Measurements from ENCODE around the gene CLMN. TPM values are rescaled to one million over a fixed set of nuclear protein-coding genes. Genes with fewer than 3 reads are reported as not detected.

Gene CLMN
- total and polyA plus RNA-seq, 2 donors, result 4.3 to 11.1 TPM

DNA sequence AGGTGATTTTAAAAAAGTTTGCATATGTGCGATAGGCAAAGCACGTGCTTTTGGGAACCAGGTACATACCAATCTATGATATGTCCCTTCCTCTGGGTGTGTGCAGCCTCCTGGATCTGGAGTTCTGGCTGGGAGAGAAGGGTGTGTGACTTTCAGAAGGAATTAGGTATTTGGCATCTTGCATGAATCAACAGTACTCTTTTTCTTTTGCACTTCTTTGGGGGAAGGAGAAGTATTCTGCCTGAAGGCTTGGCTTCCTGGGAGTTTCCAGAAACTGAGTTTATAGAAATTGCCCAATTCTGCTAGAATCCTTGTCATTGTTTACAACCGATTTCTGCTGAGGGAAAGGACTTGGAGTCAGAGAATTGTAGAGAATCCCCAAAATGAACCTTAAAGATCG is 2.9 kb upstream of the CLMN start:
- Histone ChIP-seq H3K27ac (ENCODE audit: low read depth) (no peak overlapping the region), H3K36me3 (ENCODE audit: insufficient read depth) (no peaks in the 10 kb centered on the region), H3K4me3 (ENCODE audit: low read depth, low read length) (no peak overlapping the region), H3K4me1 (ENCODE audit: insufficient read depth) (no peaks in the 10 kb centered on the region)
- DNase-seq (ENCODE audit: extremely low spot score), result no peak
- WGBS, result 85% methylated on average over 4 of the region's 4 CpGs

DNA sequence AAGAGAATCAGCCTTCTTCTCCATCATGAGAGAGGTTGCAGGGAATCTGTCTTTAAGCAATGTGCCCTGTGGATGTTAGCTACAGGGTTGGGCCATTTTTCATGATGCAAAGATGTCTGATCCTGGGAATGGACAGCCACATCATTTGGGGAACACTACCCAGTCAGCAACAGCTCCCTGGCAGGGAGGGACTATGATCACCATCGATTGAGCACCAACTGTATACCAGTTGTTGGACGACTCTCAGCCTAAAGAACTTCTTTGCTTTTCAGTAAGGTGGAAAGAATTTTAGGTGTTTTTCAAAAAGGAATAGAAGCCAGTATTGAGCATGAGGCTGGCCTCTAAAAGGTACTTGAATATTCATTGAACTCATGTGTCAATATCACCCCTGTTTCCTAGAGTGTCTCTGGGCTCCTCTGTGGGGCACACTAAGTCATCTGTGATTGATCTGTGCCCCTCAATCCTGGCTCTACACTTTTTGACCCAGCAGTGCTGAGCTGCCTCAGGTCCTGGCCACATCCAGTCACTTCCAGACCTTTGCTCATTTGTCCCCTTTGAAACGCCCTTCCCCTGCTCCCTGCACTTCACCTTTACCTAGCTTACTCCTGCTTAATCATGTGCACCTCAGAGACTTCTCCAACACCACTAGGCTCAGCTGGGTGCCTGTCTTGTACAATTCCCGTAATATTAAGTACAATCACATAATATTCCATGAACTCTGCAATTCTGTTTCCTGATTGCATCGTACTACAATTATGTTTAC is 2.2 kb upstream of the CLMN start:
- Histone ChIP-seq H3K4me3 (ENCODE audit: low read depth, low read length) (no peak overlapping the region), H3K4me1 (ENCODE audit: insufficient read depth) (no peaks in the 10 kb centered on the region), H3K27ac (ENCODE audit: low read depth) (no peak overlapping the region), H3K36me3 (ENCODE audit: insufficient read depth) (no peaks in the 10 kb centered on the region)
- no peak for DNase-seq (ENCODE audit: extremely low spot score)
- WGBS, result 85% methylated on average over 5 of the region's 5 CpGs

DNA sequence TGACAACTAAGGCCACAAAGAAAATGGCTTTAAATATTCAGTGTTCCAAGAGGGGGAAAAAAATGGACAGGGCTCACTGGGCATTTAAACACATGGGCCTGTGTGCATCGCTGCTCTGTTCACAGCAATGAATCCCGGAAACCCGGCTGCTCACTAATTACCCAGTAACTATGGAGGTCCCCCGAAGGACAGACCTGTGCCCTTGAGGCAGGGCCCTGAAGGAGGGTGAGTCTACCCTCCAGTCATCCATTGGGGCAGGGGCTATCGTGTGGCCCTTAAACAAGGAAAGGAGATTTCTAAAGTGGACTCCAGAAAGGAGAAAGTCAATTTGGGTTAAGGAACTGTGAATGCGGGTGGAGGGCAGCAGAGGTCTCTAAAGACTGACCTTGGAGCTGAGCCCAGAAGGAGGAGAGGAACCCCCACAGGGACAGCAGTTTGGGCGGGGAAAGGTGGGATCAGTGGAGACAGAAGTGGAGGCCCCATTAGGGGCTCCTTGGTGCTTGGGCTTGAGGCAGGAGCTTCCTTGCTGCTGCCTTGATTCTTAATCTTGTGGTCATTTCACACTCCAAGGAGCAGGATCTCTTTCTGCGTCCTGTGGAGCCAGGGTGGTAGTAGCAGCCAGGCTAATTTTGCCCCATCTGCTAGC is 1.4 kb upstream of the CLMN start:
- Histone ChIP-seq H3K4me1 (ENCODE audit: insufficient read depth) (no peaks in the 10 kb centered on the region), H3K36me3 (ENCODE audit: insufficient read depth) (no peaks in the 10 kb centered on the region), H3K4me3 (ENCODE audit: low read depth, low read length) (no peak overlapping the region), H3K27ac (ENCODE audit: low read depth) (no peak overlapping the region)
- no peak for DNase-seq (ENCODE audit: extremely low spot score)
- 90% methylated on average over 8 of the region's 8 CpGs for WGBS

DNA sequence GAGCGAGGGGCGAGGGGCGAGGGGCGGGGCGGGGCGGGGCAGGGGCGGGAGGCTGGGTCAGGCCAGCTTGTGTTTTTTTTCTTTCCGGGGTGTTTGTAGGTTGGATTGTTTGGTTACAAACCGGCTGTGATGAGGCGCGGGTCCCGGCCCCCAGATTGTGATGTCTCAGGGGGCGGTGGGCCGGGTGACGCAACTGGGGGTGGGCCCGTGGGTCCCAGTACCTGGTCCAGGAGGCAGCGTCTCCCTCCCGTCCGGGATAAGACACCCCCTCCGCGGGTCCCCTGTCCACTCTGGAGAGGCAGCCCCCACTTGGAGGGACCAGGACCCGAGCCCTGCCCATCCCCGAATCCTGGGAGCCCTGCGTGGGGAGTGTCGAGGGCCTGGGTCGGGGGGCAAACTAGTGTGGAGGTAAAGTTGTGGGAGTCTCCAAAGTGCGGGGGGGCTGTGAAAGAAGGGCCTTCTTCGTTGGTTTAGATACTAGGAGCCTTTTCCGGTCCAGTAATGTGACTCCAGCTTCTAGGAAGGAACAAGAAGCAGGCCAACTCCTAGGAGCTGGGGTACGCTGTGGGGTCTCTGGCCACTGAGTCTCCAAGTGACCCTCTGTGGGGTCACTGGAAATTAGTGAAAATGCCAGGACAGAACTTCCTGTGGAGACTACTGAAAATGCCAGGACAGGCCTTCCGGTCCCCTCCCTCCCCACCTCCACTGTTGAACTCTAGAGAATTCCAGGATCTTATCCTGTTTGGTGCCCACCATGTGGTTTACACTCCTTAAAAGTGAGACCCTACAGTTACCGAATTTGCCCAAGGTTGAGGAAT is 579 bp upstream of the CLMN start:
- peak overlapping the region; percentile 71 for H3K4me3 ChIP-seq (ENCODE audit: low read depth, low read length)
- 24% methylated on average over 32 of the region's 32 CpGs for WGBS
- no peak for DNase-seq (ENCODE audit: extremely low spot score)
- H3K36me3 ChIP-seq (ENCODE audit: insufficient read depth), result no peaks in the 10 kb centered on the region
- H3K27ac ChIP-seq (ENCODE audit: low read depth), result no peak overlapping the region
- no peaks in the 10 kb centered on the region for H3K4me1 ChIP-seq (ENCODE audit: insufficient read depth)

DNA sequence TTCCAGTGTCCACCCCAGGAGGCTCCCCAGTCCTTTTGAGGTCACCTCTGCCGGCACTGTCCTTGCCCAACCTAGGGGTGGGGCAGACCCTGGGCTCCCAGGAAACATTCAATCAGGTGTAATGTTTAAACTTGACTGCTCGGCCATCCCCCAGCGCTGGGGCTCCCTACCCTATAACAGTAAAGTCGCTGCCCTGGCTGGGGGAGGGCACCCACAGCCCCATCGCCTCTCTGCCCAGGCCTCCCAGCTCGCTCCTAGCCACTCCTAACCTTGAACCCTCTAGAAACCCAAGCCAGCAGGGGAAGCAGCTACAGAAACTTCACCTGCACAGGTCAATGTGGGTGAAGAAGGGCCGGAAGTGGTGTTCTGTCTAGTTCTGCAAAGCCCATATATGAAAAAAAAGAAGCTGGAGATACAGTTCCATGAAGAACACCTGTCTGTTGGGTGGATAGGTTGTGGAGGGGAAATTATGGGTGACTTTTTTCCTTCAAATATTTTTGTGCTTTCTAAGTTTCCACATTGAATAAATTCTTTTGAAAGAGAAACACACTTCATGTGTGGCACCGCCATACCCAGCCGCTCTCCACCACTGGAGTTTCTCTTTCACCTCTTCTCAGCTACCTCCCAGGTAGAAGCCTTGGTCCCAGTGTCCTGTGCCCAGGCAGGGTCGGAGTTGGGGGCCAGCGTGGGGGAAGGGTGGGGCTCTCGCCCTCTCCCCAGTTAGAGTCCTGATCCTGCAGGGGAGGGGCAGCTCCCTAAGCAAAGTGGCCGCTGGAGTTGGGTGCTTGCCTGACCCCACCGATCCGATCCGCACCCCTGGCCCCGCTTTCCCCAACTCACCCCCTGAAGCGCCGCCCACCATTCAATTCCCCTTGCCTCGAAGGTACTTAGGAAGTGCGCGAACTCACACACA is 1.1 kb downstream of the CLMN start:
- WGBS, result 36% methylated on average over 22 of the region's 22 CpGs
- Histone ChIP-seq H3K4me3 (ENCODE audit: low read depth, low read length) (peak overlapping the region; percentile 71), H3K4me1 (ENCODE audit: insufficient read depth) (no peaks in the 10 kb centered on the region), H3K27ac (ENCODE audit: low read depth) (no peak overlapping the region), H3K36me3 (ENCODE audit: insufficient read depth) (no peaks in the 10 kb centered on the region)
- DNase-seq (ENCODE audit: extremely low spot score), result no peak

DNA sequence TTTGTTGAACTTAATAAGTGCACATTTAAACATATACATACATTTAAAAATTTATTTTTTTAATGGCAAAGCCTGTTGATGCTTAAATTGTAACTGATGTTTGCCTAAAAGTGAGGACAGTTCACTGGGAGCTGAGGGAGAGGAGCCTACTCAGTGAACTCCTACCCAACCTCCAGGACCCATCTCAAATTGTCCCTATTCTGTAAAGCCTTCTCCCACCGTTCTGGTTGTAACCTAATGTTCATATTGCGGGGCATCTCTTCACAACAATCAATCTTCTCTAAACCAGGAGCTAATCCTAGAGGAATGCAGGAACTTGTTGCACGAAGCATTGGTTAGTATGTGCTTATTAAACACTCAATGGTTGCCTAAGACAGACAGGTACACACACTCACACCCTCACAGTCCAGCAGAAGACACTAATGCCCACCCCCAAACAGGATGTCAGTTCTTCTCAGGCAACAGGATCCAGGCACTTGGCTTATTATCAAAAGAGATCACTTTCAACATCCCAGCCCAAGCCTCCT is 1.8 kb downstream of the CLMN start:
- no peak for DNase-seq (ENCODE audit: extremely low spot score)
- Histone ChIP-seq H3K27ac (ENCODE audit: low read depth) (no peak overlapping the region), H3K4me3 (ENCODE audit: low read depth, low read length) (no peak overlapping the region), H3K4me1 (ENCODE audit: insufficient read depth) (no peaks in the 10 kb centered on the region), H3K36me3 (ENCODE audit: insufficient read depth) (no peaks in the 10 kb centered on the region)
- WGBS, result 86% methylated on average over 3 of the region's 3 CpGs

DNA sequence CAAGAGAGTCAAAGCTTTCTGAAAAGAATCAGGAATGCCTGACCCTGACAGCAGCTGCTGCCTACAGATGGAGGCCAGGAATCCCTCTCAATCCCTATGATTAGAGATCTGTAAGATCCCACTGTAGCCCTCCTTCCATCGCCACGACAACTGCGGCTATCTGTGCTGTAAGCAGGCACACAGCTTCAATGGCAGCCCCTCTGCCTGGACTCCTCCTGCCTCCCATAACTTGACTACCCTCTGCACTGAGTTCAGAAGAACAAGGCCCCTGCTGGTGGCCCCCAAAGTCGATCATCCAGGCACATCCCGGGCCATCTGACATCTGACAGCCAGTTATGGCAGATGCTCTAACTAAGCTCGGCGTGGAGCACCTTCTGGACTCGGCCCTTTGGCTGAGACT is 2.9 kb downstream of the CLMN start:
- H3K27ac ChIP-seq (ENCODE audit: low read depth), result no peak overlapping the region

DNA sequence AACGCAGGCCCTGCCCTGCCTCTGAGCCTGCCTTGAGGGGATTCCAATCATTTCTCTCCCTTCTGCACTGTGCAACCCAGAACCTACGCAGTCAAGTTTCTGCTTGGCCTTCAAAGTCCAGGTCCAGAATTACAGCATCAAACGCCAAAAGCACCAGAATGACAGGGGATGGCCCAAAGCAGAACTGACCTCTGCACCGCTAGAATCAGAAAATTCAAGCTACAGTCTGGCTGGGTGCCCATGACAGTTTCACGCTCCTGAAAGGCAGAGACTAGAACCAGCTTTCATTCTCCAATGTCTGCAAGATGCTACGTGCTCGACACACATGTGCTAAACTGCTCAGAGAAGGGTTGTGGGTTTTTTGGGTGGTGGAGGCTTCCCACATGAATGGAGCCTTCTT is 4.1 kb downstream of the CLMN start:
- Histone ChIP-seq H3K27ac (ENCODE audit: low read depth) (no peak overlapping the region), H3K36me3 (ENCODE audit: insufficient read depth) (no peaks in the 10 kb centered on the region), H3K4me1 (ENCODE audit: insufficient read depth) (no peaks in the 10 kb centered on the region), H3K4me3 (ENCODE audit: low read depth, low read length) (no peak overlapping the region)
- DNase-seq (ENCODE audit: extremely low spot score), result no peak
- 85% methylated on average over 7 of the region's 7 CpGs for WGBS

More for the DNA sequence above, 2.9 kb downstream of the CLMN start:
- Histone ChIP-seq H3K36me3 (ENCODE audit: insufficient read depth) (no peaks in the 10 kb centered on the region), H3K4me1 (ENCODE audit: insufficient read depth) (no peaks in the 10 kb centered on the region), H3K4me3 (ENCODE audit: low read depth, low read length) (no peak overlapping the region)
- no peak for DNase-seq (ENCODE audit: extremely low spot score)
- WGBS, result 63% methylated on average over 8 of the region's 8 CpGs

DNA sequence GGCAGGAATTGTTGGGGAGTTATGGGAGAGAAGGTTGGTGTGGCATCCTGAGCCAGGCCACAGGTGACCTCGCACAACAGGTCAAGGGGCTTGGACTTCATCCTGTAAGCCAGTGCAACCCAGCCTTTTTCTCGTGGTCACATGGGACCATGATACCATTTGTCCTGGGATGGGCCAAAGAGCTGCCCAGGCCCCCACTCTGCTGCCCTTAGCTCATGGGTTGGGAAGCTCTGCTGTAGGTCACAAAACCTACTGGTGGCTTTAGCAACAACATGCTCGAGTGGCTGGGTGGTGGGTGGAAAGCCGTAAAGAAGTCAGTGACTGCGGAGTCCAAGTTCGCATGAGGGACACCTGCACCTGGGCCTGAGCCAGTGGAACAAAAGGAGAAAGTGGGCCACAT is 4.6 kb downstream of the CLMN start:
- Histone ChIP-seq H3K36me3 (ENCODE audit: insufficient read depth) (no peaks in the 10 kb centered on the region), H3K27ac (ENCODE audit: low read depth) (no peak overlapping the region), H3K4me3 (ENCODE audit: low read depth, low read length) (no peak overlapping the region), H3K4me1 (ENCODE audit: insufficient read depth) (no peaks in the 10 kb centered on the region)
- WGBS, result 93% methylated on average over 6 of the region's 6 CpGs
- no peak for DNase-seq (ENCODE audit: extremely low spot score)

DNA sequence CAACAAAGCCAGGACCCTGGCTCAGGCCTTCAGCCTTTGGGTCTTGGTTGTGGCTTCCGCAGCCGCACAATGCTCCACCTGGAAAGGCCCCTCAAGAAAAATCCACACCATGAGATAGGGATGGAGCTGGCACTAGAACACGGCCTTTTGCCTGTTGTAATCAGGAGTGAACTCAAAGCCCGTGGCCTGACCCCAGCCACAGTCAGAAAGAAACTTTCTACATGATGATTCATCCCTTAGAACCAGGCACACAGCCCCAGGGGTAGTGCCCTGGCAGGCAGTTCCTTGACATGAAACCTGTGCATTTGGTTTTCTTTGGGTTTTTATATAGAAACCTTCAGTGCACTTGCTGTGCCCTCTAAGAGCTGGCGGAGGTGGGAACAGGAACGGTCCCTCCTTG is 5.1 kb downstream of the CLMN start:
- WGBS, result 76% methylated on average over 6 of the region's 6 CpGs
- Histone ChIP-seq H3K4me3 (ENCODE audit: low read depth, low read length) (no peak overlapping the region), H3K27ac (ENCODE audit: low read depth) (no peak overlapping the region), H3K4me1 (ENCODE audit: insufficient read depth) (no peaks in the 10 kb centered on the region), H3K36me3 (ENCODE audit: insufficient read depth) (no peaks in the 10 kb centered on the region)
- DNase-seq (ENCODE audit: extremely low spot score), result no peak

DNA sequence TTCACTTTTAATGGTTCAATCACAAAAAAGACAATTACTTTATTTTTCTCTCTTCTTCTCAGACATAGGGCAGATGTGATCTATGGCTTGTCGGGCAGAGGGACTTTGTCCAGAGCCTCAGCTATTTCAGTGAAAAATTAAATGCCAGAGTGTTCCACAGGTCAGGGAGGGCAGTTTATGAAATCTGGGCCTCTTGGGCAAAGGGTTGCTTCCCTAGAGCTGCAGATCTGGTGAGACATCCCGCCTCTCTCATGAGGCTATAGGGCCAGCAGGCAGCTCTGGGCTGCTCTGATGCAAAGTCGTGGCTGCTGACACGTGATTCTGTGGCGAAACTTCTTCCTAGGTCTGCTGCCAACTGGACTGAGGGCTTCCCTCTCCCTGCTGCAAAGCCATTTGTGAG is 6.0 kb downstream of the CLMN start:
- H3K36me3 ChIP-seq (ENCODE audit: insufficient read depth), result no peaks in the 10 kb centered on the region
- WGBS, result 54% methylated on average over 5 of the region's 5 CpGs
- H3K4me3 ChIP-seq (ENCODE audit: low read depth, low read length), result no peak overlapping the region
- H3K27ac ChIP-seq (ENCODE audit: low read depth), result no peak overlapping the region
- H3K4me1 ChIP-seq (ENCODE audit: insufficient read depth), result no peaks in the 10 kb centered on the region
- no peak for DNase-seq (ENCODE audit: extremely low spot score)

DNA sequence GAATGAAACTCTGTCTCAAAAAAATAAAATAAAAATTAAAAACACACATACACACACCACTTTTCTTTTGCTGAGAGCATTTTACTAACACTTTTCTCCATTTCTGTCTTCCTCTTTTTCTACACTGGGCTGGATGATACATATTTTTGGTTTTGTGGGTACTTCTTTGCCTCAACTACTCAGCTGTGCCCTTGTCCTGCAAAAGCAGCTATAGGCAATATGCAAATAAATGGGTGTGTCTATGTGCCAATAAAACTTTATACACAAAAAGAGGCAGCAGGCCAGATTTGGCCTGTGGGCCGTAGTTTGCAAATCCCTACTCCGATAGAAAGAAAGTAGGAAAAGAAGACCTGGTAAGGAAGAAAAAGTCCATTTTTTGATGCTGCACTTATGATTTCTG is 6.5 kb downstream of the CLMN start:
- Histone ChIP-seq H3K4me1 (ENCODE audit: insufficient read depth) (no peaks in the 10 kb centered on the region), H3K36me3 (ENCODE audit: insufficient read depth) (no peaks in the 10 kb centered on the region), H3K4me3 (ENCODE audit: low read depth, low read length) (no peak overlapping the region), H3K27ac (ENCODE audit: low read depth) (no peak overlapping the region)
- DNase-seq (ENCODE audit: extremely low spot score), result no peak
- WGBS, result 88% methylated on average over 2 of the region's 2 CpGs

DNA sequence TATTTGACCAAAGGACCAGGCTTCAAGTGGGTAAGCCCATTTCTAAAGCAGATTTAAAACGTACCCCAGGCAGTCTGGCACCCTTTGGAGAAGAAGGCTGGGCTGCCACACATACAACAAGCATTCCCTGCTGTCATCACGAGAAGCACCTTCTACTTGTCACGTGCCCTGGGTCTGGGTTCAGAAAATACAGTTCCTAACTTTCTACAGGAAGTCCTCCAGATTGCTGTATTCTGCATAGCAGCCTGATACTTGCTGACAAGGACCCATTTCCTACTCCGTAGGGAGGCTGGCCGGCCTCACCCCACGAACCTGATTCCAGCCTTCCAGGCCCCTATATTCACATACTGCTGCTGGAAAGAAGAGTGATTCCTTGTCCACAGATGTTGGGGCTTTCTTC is 7.4 kb downstream of the CLMN start:
- DNase-seq (ENCODE audit: extremely low spot score), result no peak
- Histone ChIP-seq H3K36me3 (ENCODE audit: insufficient read depth) (no peaks in the 10 kb centered on the region), H3K4me3 (ENCODE audit: low read depth, low read length) (no peak overlapping the region), H3K27ac (ENCODE audit: low read depth) (no peak overlapping the region), H3K4me1 (ENCODE audit: insufficient read depth) (no peaks in the 10 kb centered on the region)
- 86% methylated on average over 6 of the region's 6 CpGs for WGBS

Data from urinary bladder (tissue), 4 donors.